ENCODE data around the gene SYMPK.

DNA sequence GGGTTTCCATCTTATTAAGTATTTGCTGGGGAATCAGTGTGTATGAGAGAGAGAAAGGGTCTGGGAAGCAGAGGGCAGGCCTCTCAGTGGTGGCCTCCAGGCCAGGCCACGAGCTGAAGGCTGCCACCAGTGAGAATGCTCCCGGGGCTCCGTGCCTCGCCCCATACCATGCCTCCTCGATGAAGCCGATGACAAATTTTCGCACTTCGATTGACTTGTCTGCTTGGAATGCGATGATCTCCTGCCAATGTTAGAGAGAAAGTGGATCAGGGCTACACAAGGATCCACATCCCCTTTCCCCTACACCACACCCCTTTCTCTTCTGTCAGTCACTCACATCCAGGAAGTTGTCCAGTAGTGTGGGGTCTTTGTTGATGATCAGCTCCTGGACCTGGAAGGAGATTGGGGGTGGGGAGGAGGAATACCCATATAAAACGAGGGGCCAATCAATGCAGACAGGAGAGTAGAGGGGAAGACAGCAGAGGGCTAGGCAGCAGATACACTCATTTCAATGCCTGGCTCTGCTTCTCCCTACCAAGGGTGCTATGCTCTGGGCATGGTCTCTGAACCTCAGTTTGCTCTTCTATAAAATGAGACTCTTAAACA is 10.7 kb downstream of the SYMPK start:
- TF ChIP-seq, protein P1, sequence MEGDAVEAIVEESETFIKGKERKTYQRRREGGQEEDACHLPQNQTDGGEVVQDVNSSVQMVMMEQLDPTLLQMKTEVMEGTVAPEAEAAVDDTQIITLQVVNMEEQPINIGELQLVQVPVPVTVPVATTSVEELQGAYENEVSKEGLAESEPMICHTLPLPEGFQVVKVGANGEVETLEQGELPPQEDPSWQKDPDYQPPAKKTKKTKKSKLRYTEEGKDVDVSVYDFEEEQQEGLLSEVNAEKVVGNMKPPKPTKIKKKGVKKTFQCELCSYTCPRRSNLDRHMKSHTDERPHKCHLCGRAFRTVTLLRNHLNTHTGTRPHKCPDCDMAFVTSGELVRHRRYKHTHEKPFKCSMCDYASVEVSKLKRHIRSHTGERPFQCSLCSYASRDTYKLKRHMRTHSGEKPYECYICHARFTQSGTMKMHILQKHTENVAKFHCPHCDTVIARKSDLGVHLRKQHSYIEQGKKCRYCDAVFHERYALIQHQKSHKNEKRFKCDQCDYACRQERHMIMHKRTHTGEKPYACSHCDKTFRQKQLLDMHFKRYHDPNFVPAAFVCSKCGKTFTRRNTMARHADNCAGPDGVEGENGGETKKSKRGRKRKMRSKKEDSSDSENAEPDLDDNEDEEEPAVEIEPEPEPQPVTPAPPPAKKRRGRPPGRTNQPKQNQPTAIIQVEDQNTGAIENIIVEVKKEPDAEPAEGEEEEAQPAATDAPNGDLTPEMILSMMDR (conservative IDR thresholded peaks at IDR 0.05; ENCODE audit: low read length): no peak
- TF ChIP-seq EZH2phosphoT487 (IDR thresholded peaks at IDR 0.05; ENCODE audit: borderline replicate concordance, low read depth, low read length): no peak

All from OCI-LY7 (cell line).